ENCODE measurements around the gene CEP44.

DNA sequence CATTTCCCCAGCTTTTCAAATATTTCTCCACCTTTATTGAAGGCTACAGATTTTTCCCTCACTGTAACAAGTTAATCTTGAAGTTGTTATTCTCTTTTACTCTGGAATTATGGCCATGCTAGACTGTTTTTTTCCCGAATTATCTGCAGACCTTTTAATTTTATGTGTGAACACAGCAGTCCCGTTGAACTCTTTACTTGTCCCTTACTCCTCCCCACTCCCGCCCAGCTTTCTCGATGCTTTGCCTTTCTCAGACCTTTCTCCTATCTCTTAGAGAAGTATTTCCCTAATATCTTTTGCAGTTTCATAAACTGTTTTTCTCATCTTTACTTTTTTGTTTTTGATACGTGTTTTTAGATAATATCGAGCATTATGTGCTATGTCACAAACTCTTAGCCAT is 776 bp downstream of the CEP44 start:
- TF ChIP-seq, protein P1, sequence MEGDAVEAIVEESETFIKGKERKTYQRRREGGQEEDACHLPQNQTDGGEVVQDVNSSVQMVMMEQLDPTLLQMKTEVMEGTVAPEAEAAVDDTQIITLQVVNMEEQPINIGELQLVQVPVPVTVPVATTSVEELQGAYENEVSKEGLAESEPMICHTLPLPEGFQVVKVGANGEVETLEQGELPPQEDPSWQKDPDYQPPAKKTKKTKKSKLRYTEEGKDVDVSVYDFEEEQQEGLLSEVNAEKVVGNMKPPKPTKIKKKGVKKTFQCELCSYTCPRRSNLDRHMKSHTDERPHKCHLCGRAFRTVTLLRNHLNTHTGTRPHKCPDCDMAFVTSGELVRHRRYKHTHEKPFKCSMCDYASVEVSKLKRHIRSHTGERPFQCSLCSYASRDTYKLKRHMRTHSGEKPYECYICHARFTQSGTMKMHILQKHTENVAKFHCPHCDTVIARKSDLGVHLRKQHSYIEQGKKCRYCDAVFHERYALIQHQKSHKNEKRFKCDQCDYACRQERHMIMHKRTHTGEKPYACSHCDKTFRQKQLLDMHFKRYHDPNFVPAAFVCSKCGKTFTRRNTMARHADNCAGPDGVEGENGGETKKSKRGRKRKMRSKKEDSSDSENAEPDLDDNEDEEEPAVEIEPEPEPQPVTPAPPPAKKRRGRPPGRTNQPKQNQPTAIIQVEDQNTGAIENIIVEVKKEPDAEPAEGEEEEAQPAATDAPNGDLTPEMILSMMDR (IDR thresholded peaks at IDR 0.05), result no peak
- TF ChIP-seq POLR2A (IDR thresholded peaks at IDR 0.05), result no peak
